Progenitor cell of endocrine pancreas (in vitro differentiated cells): ENCODE results near the gene CDC42BPB. TPM values are rescaled to one million over a fixed set of nuclear protein-coding genes. Genes with fewer than 3 reads are reported as not detected.

Experiments used
- DNase-seq: peaks from one replicate; pipeline ENCODE4 v3.0.0; 2021; ENCODE audit warnings: low spot score; ENCODE audit not compliant: unreplicated experiment
- H3K27ac Mint-ChIP-seq: 2 replicates; pipeline ENCODE4 v1.8.0; 2021; ENCODE audit warnings: mild to moderate bottlenecking, moderate library complexity, mixed read lengths
- H3K27me3 Mint-ChIP-seq: 2 replicates; pipeline ENCODE4 v1.8.0; 2021; ENCODE audit warnings: mixed read lengths
- H3K36me3 Mint-ChIP-seq: 2 replicates; pipeline ENCODE4 v1.8.0; 2022; ENCODE audit warnings: mixed read lengths; ENCODE audit not compliant: insufficient read depth
- H3K4me1 Mint-ChIP-seq: 2 replicates; pipeline ENCODE4 v1.8.0; 2021; ENCODE audit warnings: low read depth, mixed read lengths
- H3K4me3 Mint-ChIP-seq: 2 replicates; pipeline ENCODE4 v1.8.0; 2021; ENCODE audit warnings: low read depth, mild to moderate bottlenecking, moderate library complexity, mixed read lengths
- H3K9me3 Mint-ChIP-seq: 2 replicates; pipeline ENCODE4 v1.8.0; 2021; ENCODE audit warnings: low read depth, mixed read lengths
- total RNA-seq: library from RNA; stranded (reverse); gene quantifications from 2 replicates; pipeline ENCODE4 v1.2.1, GENCODE V29; 2021
- TF ChIP-seq, protein P1 (sequence below): fragments of 200-600 bp; sonication (generic); IDR thresholded peaks from one replicate; pipeline ENCODE4 v1.5.0; 2021; ENCODE audit warnings: antibody characterized with exemption, mild to moderate bottlenecking; ENCODE audit not compliant: unreplicated experiment

Gene CDC42BPB
- total RNA-seq, 1 donor from 2014 or later, result 105 TPM

DNA sequence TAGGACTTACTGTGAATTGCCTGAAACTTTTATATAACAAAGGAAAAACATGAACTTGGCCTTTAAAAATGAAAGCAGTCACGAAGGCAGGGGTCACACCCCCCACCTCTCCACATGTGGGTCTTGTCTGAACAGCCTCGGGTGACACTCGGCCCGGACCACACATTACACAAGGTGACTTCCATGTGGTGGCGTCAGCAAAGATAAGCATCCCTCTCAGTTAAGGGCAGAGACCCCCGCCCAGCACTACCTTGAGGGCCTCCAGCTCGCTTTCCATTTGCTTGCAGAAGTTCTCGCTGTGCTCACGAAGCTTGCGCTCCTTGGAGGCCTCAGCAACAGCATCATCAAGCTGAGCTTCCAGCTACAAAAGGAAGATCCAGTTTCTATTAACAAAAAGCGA, 87.4 kb downstream of the CDC42BPB start:
- Mint-ChIP-seq H3K36me3 (peaks cover 32% of the 10 kb centered on the region), H3K4me3 (no peak overlapping the region), H3K9me3 (no peaks in the 10 kb centered on the region), H3K27me3 (no peaks in the 10 kb centered on the region), H3K27ac (no peak overlapping the region), H3K4me1 (no peaks in the 10 kb centered on the region)
- TF ChIP-seq, protein P1, sequence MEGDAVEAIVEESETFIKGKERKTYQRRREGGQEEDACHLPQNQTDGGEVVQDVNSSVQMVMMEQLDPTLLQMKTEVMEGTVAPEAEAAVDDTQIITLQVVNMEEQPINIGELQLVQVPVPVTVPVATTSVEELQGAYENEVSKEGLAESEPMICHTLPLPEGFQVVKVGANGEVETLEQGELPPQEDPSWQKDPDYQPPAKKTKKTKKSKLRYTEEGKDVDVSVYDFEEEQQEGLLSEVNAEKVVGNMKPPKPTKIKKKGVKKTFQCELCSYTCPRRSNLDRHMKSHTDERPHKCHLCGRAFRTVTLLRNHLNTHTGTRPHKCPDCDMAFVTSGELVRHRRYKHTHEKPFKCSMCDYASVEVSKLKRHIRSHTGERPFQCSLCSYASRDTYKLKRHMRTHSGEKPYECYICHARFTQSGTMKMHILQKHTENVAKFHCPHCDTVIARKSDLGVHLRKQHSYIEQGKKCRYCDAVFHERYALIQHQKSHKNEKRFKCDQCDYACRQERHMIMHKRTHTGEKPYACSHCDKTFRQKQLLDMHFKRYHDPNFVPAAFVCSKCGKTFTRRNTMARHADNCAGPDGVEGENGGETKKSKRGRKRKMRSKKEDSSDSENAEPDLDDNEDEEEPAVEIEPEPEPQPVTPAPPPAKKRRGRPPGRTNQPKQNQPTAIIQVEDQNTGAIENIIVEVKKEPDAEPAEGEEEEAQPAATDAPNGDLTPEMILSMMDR, result no peak
- DNase-seq, result no peak

DNA sequence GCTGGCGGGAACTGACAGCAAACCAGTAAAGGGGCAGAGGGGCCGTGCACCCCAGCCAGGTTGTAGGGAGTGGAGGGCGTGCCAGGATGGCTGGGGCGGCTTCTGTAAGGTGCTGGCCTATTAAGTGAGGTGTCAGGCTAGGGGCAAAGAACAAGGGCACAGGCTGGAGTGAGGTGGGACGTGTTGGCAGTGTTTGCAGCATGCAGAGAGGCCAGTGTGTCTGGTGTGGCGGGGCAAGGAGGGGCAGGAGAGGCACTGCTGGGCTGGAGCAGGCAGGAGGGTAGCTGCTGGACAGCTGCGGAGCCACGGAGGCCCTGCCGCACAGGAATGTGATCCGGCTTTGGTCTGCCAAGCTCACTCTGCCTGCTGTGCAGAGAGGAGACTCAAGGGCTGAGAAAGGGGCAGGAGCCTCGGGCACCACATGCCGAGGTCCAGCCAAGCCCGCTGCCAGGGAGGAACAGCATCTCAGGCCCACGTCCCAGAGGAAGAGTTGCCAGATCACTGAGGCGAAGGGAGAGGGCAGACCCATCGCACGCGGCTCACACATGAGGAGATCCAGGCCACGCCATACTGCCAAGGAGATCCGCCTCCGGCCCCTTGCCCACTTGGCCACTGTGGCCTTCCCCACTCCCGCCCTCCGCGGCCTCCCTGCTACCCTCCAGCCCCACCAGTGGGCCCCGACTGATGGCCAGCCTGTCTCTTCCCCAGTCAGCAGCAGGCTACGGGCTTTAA, 88.1 kb downstream of the CDC42BPB start:
- Mint-ChIP-seq H3K27me3 (no peaks in the 10 kb centered on the region), H3K9me3 (no peaks in the 10 kb centered on the region), H3K4me1 (no peaks in the 10 kb centered on the region), H3K36me3 (peaks cover 31% of the 10 kb centered on the region), H3K4me3 (no peak overlapping the region), H3K27ac (no peak overlapping the region)
- no peak for DNase-seq
- TF ChIP-seq, protein P1, result no peak

DNA sequence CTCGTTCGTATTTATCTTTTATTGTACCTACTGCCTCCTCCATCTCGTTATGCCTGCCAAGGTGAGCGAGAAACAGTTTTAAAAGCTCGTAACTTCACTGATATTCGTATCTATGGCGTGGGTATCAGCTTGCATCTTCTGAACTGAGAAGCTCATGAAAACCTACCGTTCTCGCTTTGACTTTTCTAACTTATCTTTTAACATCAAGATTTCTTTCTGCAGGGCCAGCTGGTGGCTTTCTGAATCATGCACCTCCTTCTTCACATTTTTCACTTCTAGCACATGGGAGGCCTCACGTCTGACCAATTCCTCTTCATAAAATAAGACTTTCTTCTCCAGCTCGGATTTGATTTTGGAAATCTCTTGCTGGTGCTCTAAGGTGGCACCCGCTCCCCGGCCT, 89.0 kb downstream of the CDC42BPB start:
- no peaks in the 10 kb centered on the region for H3K4me1 Mint-ChIP-seq
- H3K27me3 Mint-ChIP-seq, result no peaks in the 10 kb centered on the region
- peaks cover 33% of the 10 kb centered on the region for H3K36me3 Mint-ChIP-seq
- H3K27ac Mint-ChIP-seq, result no peak overlapping the region
- no peaks in the 10 kb centered on the region for H3K9me3 Mint-ChIP-seq
- DNase-seq, result no peak
- no peak overlapping the region for H3K4me3 Mint-ChIP-seq
- TF ChIP-seq, protein P1, result no peak

DNA sequence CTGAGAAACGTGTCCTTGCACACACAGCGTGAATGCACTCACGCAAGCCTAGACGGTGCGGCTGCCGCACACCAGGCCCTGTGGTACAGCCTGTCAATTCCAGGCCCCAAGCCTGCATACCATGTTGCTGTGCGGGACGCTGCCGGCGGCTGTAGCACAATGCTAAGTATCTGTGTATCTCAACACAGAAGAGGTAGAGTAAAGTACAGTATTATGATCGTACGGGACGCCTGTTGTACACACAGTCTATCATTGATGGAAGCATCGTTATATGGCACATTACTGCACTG, 89.9 kb downstream of the CDC42BPB start:
- no peak for DNase-seq
- TF ChIP-seq, protein P1, result no peak
- no peaks in the 10 kb centered on the region for H3K4me1 Mint-ChIP-seq
- H3K27me3 Mint-ChIP-seq, result no peaks in the 10 kb centered on the region
- H3K9me3 Mint-ChIP-seq, result no peaks in the 10 kb centered on the region
- H3K27ac Mint-ChIP-seq, result no peak overlapping the region
- peaks cover 33% of the 10 kb centered on the region for H3K36me3 Mint-ChIP-seq
- H3K4me3 Mint-ChIP-seq, result no peak overlapping the region

DNA sequence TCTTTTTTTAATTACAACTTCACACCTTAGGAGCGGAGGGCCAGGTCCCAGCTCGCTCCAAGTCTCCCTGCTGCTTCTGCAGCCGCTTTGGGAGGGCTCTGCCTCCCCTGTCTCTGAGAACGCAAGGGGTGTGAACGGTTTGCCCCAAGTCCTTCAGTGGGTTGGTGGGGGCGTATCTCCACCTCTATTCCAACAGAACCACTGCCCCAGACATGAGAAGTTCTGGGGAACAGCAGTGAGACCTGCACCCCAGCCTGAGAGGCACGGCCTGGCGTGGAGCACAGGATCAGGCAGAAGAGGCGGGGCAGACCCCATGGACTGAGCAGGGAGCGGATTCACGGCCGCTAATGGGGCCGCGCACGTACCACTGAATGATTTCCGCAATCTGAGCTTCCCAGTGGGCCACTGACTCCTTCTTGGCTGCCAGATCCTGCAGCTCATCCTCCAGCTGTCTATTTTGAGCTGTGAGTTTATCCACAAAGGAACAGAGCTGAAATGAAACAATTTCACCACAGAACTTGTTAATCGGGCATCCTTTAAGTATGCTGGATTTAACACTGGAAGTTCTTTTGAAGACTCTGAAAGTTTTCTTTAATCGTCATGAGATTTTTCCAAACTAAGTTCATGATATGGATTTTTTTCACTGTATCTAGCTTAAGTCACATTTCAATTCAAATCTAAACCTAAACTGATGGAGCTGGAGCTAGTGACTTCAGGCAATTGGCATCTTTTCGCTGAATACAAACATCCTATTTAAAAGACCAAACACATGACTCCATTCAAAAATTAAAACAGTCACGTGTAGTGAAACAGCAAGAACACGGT, 90.5 kb downstream of the CDC42BPB start:
- TF ChIP-seq, protein P1, result no peak
- Mint-ChIP-seq H3K27ac (no peak overlapping the region), H3K4me3 (no peak overlapping the region), H3K9me3 (no peaks in the 10 kb centered on the region), H3K4me1 (no peaks in the 10 kb centered on the region), H3K36me3 (peaks cover 38% of the 10 kb centered on the region), H3K27me3 (no peaks in the 10 kb centered on the region)
- DNase-seq, result no peak
